ENCODE data around the gene ACTG1. TPM values are rescaled to one million over a fixed set of nuclear protein-coding genes. Genes with fewer than 3 reads are reported as not detected.
A peak's percentile ranks its signal among the peaks of the same experiment; 100 is the strongest.

Gene ACTG1
- total and polyA plus RNA-seq, 9 of the 15 experiments (the other 6 are each of a cell fraction or from before 2014, with no cell fraction given) = 224 to 1,775 (median 568) TPM

DNA sequence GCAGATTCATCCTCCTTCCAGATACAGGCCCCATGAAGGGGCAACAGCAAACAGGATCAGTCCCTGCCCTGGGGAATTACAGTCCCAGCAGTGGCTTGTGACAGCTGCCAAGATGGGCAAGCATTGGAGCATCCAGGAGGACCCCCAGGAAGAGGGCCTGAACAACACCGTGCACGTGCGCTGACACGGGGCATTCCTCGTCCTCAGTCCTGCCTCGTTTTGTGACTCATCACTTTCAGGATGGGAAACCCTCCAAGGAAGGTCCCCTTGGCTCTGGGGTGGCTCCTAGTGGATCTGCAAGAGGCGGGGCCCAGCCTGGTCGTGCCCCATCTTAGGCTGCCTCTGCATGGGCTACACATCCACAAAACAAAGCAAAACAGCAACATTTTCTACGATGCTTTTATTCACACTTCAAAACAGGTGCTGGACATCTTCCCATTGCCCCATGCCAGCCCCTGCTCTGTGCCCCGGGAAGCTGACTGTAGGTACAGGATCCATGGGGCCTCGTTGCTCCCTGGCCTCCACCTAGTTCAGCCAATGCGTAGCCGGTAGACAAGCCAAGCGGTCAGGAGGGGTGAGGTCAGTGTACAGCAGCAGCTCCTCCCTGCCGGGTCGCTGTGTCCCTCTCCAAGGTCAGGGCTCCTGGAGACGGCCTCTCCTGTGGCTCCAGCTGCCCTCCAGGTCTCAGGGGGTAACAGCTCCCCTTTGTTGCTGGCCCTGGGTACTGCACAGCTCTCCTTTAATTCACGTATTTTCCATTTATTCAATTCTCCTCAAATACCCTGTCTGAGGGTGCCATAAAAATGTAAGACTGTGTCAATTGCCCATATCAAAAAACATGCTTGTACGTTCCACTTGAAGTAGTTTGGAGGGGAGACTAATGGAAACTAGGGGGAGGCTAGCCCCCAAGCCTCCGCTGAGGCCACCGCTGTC is 32.2 kb downstream of the ACTG1 start (continued):
- TF ChIP-seq, protein P1, sequence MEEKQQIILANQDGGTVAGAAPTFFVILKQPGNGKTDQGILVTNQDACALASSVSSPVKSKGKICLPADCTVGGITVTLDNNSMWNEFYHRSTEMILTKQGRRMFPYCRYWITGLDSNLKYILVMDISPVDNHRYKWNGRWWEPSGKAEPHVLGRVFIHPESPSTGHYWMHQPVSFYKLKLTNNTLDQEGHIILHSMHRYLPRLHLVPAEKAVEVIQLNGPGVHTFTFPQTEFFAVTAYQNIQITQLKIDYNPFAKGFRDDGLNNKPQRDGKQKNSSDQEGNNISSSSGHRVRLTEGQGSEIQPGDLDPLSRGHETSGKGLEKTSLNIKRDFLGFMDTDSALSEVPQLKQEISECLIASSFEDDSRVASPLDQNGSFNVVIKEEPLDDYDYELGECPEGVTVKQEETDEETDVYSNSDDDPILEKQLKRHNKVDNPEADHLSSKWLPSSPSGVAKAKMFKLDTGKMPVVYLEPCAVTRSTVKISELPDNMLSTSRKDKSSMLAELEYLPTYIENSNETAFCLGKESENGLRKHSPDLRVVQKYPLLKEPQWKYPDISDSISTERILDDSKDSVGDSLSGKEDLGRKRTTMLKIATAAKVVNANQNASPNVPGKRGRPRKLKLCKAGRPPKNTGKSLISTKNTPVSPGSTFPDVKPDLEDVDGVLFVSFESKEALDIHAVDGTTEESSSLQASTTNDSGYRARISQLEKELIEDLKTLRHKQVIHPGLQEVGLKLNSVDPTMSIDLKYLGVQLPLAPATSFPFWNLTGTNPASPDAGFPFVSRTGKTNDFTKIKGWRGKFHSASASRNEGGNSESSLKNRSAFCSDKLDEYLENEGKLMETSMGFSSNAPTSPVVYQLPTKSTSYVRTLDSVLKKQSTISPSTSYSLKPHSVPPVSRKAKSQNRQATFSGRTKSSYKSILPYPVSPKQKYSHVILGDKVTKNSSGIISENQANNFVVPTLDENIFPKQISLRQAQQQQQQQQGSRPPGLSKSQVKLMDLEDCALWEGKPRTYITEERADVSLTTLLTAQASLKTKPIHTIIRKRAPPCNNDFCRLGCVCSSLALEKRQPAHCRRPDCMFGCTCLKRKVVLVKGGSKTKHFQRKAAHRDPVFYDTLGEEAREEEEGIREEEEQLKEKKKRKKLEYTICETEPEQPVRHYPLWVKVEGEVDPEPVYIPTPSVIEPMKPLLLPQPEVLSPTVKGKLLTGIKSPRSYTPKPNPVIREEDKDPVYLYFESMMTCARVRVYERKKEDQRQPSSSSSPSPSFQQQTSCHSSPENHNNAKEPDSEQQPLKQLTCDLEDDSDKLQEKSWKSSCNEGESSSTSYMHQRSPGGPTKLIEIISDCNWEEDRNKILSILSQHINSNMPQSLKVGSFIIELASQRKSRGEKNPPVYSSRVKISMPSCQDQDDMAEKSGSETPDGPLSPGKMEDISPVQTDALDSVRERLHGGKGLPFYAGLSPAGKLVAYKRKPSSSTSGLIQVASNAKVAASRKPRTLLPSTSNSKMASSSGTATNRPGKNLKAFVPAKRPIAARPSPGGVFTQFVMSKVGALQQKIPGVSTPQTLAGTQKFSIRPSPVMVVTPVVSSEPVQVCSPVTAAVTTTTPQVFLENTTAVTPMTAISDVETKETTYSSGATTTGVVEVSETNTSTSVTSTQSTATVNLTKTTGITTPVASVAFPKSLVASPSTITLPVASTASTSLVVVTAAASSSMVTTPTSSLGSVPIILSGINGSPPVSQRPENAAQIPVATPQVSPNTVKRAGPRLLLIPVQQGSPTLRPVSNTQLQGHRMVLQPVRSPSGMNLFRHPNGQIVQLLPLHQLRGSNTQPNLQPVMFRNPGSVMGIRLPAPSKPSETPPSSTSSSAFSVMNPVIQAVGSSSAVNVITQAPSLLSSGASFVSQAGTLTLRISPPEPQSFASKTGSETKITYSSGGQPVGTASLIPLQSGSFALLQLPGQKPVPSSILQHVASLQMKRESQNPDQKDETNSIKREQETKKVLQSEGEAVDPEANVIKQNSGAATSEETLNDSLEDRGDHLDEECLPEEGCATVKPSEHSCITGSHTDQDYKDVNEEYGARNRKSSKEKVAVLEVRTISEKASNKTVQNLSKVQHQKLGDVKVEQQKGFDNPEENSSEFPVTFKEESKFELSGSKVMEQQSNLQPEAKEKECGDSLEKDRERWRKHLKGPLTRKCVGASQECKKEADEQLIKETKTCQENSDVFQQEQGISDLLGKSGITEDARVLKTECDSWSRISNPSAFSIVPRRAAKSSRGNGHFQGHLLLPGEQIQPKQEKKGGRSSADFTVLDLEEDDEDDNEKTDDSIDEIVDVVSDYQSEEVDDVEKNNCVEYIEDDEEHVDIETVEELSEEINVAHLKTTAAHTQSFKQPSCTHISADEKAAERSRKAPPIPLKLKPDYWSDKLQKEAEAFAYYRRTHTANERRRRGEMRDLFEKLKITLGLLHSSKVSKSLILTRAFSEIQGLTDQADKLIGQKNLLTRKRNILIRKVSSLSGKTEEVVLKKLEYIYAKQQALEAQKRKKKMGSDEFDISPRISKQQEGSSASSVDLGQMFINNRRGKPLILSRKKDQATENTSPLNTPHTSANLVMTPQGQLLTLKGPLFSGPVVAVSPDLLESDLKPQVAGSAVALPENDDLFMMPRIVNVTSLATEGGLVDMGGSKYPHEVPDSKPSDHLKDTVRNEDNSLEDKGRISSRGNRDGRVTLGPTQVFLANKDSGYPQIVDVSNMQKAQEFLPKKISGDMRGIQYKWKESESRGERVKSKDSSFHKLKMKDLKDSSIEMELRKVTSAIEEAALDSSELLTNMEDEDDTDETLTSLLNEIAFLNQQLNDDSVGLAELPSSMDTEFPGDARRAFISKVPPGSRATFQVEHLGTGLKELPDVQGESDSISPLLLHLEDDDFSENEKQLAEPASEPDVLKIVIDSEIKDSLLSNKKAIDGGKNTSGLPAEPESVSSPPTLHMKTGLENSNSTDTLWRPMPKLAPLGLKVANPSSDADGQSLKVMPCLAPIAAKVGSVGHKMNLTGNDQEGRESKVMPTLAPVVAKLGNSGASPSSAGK (IDR thresholded peaks at IDR 0.05) = peak; percentile 72
- TF ChIP-seq NR1H2 (CRISPR knock-in tag; IDR thresholded peaks at IDR 0.05) = no peak
- TF ChIP-seq PTBP1 (IDR thresholded peaks at IDR 0.05; ENCODE audit: low read depth, low read length) = no peak
- no peak for TF ChIP-seq RNF2 (IDR thresholded peaks at IDR 0.05)
- peak; percentile 22; the same call in 1 of the 2 replicates for TF ChIP-seq JUND (IDR thresholded peaks at IDR 0.05; ENCODE audit: borderline replicate concordance, low read depth, low read length)
- 0 out of 3 replicates have a peak, but pooled peaks have one; percentile 19 for TF ChIP-seq JUND (tag; IDR thresholded peaks at IDR 0.05; ENCODE audit: borderline replicate concordance, low read depth, low read length)
- TF ChIP-seq RBBP5 (IDR thresholded peaks at IDR 0.05; ENCODE audit: borderline replicate concordance, insufficient read depth, low read length, poor library complexity, severe bottlenecking) = no peak
- TF ChIP-seq RBM34 (IDR thresholded peaks at IDR 0.05; ENCODE audit: borderline replicate concordance, insufficient read depth, low read length) = no peak
- TF ChIP-seq, protein P2, sequence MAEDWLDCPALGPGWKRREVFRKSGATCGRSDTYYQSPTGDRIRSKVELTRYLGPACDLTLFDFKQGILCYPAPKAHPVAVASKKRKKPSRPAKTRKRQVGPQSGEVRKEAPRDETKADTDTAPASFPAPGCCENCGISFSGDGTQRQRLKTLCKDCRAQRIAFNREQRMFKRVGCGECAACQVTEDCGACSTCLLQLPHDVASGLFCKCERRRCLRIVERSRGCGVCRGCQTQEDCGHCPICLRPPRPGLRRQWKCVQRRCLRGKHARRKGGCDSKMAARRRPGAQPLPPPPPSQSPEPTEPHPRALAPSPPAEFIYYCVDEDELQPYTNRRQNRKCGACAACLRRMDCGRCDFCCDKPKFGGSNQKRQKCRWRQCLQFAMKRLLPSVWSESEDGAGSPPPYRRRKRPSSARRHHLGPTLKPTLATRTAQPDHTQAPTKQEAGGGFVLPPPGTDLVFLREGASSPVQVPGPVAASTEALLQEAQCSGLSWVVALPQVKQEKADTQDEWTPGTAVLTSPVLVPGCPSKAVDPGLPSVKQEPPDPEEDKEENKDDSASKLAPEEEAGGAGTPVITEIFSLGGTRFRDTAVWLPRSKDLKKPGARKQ (CRISPR knock-in tag; IDR thresholded peaks at IDR 0.05) = no peak
- no peak for TF ChIP-seq MTA1 (IDR thresholded peaks at IDR 0.05; ENCODE audit: borderline replicate concordance)
- no peak for TF ChIP-seq ZNF224 (CRISPR knock-in tag; IDR thresholded peaks at IDR 0.05)
- peak; percentile 32 for TF ChIP-seq TBP (optimal IDR thresholded peaks at IDR 0.05; ENCODE audit: low read depth, low read length)

All from K562 (cell line).